ENCODE measurements around the gene PSMD9.

DNA sequence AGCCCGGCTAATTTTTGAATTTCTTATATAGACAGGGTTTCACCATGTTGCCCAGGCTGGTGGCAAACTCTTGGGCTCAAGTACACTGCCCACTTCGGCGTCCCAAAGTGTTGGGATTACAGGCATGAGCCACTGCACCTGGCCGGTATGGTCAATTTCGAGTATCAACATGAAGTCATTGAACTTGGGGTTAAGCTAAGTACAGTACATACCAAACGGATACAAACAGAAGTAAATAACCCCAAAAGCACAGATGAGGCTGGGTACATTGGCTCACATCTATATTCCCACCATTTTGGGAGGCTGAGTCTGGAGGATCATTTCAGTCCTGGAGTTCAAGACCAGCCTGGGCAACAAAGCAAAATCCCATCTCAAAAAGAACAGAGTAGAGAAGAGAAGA is 13.0 kb upstream of the PSMD9 start:
- TF ChIP-seq POLR2A (IDR thresholded peaks at IDR 0.05; ENCODE audit: low read length): no peak
- TF ChIP-seq GATA1 (IDR thresholded peaks at IDR 0.05; ENCODE audit: low read depth, low read length): no peak

All from erythroblast (primary cell).